ENCODE data around the gene EPO. TPM values are rescaled to one million over a fixed set of nuclear protein-coding genes. Genes with fewer than 3 reads are reported as not detected.

Gene EPO
- total RNA-seq, 1 donor from 2014 or later, result 0.58 TPM

GRCh38 chr7:100685049-100685605, 35.1 kb upstream of the EPO start:
- H3K4me3 ChIP-seq, result no peak overlapping the region
- no peak overlapping the region for H3K4me3 Mint-ChIP-seq
- H3F3A ChIP-seq (ENCODE audit: low read depth), result peaks cover 27% of the 10 kb centered on the region
- H3K36me3 Mint-ChIP-seq, result peaks cover 10% of the 10 kb centered on the region
- no peak overlapping the region for H3K27ac ChIP-seq
- no peaks in the 10 kb centered on the region for H3K36me3 ChIP-seq
- no peak for DNase-seq (ENCODE audit: low spot score)
- no peaks in the 10 kb centered on the region for H3K9me3 ChIP-seq (ENCODE audit: low read depth)
- H3K9me3 Mint-ChIP-seq, result no peaks in the 10 kb centered on the region
- H3K27me3 Mint-ChIP-seq (ENCODE audit: insufficient read depth, low read depth), result peaks cover 2% of the 10 kb centered on the region
- H4K20me1 ChIP-seq (ENCODE audit: low read depth), result peaks cover 75% of the 10 kb centered on the region
- no peak overlapping the region for H3K9ac ChIP-seq
- no peaks in the 10 kb centered on the region for H3K27me3 ChIP-seq
- no peak overlapping the region for H3K27ac Mint-ChIP-seq
- peaks cover 26% of the 10 kb centered on the region for H3K79me2 ChIP-seq (ENCODE audit: low read depth)
- peaks cover 13% of the 10 kb centered on the region for H3K4me1 Mint-ChIP-seq
- TF ChIP-seq EZH2phosphoT487 (IDR thresholded peaks at IDR 0.05) (no peak), CTCF (IDR thresholded peaks at IDR 0.05) (no peak), EZH2 (IDR thresholded peaks at IDR 0.05) (no peak)
- no peak overlapping the region for H2AFZ ChIP-seq (replicated peaks)
- peaks cover 3% of the 10 kb centered on the region for H3K4me1 ChIP-seq
- no peak overlapping the region for H3K4me2 ChIP-seq

GRCh38 chr7:100685631-100686145, 34.6 kb upstream of the EPO start:
- peaks cover 21% of the 10 kb centered on the region for H3F3A ChIP-seq (ENCODE audit: low read depth)
- no peak overlapping the region for H3K4me3 Mint-ChIP-seq
- no peaks in the 10 kb centered on the region for H3K36me3 ChIP-seq
- H3K79me2 ChIP-seq (ENCODE audit: low read depth), result peaks cover 31% of the 10 kb centered on the region
- no peaks in the 10 kb centered on the region for H3K9me3 Mint-ChIP-seq
- peaks cover 6% of the 10 kb centered on the region for H3K4me1 ChIP-seq
- H3K27me3 ChIP-seq, result no peaks in the 10 kb centered on the region
- H3K4me1 Mint-ChIP-seq, result peaks cover 14% of the 10 kb centered on the region
- no peak overlapping the region for H3K9ac ChIP-seq
- no peak for TF ChIP-seq EZH2phosphoT487 (IDR thresholded peaks at IDR 0.05)
- no peak for TF ChIP-seq EZH2 (IDR thresholded peaks at IDR 0.05)
- TF ChIP-seq CTCF (IDR thresholded peaks at IDR 0.05), result no peak
- no peak for DNase-seq (ENCODE audit: low spot score)
- no peaks in the 10 kb centered on the region for H3K9me3 ChIP-seq (ENCODE audit: low read depth)
- no peak overlapping the region for H3K27ac Mint-ChIP-seq
- H3K4me2 ChIP-seq, result no peak overlapping the region
- H2AFZ ChIP-seq (replicated peaks), result no peak overlapping the region
- peaks cover 10% of the 10 kb centered on the region for H3K36me3 Mint-ChIP-seq
- peaks cover 75% of the 10 kb centered on the region for H4K20me1 ChIP-seq (ENCODE audit: low read depth)
- H3K4me3 ChIP-seq, result no peak overlapping the region
- no peaks in the 10 kb centered on the region for H3K27me3 Mint-ChIP-seq (ENCODE audit: insufficient read depth, low read depth)
- no peak overlapping the region for H3K27ac ChIP-seq

- Histone ChIP-seq H3K4me3 (no peak overlapping the region), H3K9ac (no peak overlapping the region), H3K79me2 (ENCODE audit: low read depth) (peaks cover 38% of the 10 kb centered on the region), H3K4me2 (no peak overlapping the region), H3K27ac (no peak overlapping the region), H3K9me3 (ENCODE audit: low read depth) (no peaks in the 10 kb centered on the region), H3K4me1 (peaks cover 10% of the 10 kb centered on the region), H4K20me1 (ENCODE audit: low read depth) (peaks cover 76% of the 10 kb centered on the region), H3K36me3 (no peaks in the 10 kb centered on the region), H3K27me3 (no peaks in the 10 kb centered on the region), H3F3A (ENCODE audit: low read depth) (peaks cover 15% of the 10 kb centered on the region), H2AFZ (replicated peaks) (no peak overlapping the region)
- TF ChIP-seq EZH2phosphoT487 (IDR thresholded peaks at IDR 0.05), result no peak
- no peak for TF ChIP-seq EZH2 (IDR thresholded peaks at IDR 0.05)
- no peak for TF ChIP-seq CTCF (IDR thresholded peaks at IDR 0.05)
- no peak overlapping the region for H3K27ac Mint-ChIP-seq
- peaks cover 10% of the 10 kb centered on the region for H3K36me3 Mint-ChIP-seq
- H3K4me1 Mint-ChIP-seq, result peaks cover 16% of the 10 kb centered on the region
- no peaks in the 10 kb centered on the region for H3K9me3 Mint-ChIP-seq
- H3K27me3 Mint-ChIP-seq (ENCODE audit: insufficient read depth, low read depth), result no peaks in the 10 kb centered on the region
- H3K4me3 Mint-ChIP-seq, result no peak overlapping the region
- DNase-seq (ENCODE audit: low spot score), result no peak
Measured at GRCh38 chr7:100686201-100686821, 34.0 kb upstream of the EPO start.

All from neural progenitor cell (in vitro differentiated cells).